A673 (cell line): ENCODE measurements around the gene NAV2.

Experiments
- CTCF ChIP-seq: fragments of 300-800, 200-600 bp; sonication (generic); conservative IDR thresholded peaks from 2 replicates; pipeline ENCODE4 v1.5.1; 2017; ENCODE audit warnings: low read depth, mild to moderate bottlenecking, antibody characterized with exemption, low read length, moderate library complexity, mixed read lengths
- EZH2 ChIP-seq: fragments of 200-600 bp; sonication (generic); IDR thresholded peaks from 2 replicates; pipeline ENCODE4 v1.6.1; 2017; ENCODE audit warnings: borderline replicate concordance, low read depth, mild to moderate bottlenecking, mixed read lengths, antibody characterized with exemption, low read length; ENCODE audit not compliant: poor library complexity, severe bottlenecking

GRCh38 chr11:19842505-19842904, 129.9 kb downstream of the NAV2 start:
- no peak for TF ChIP-seq CTCF
- TF ChIP-seq EZH2 = no peak
